Measurements from ENCODE around the gene CARD10.
"Not testable (repeated sequence)": the region's sequence is repeated elsewhere in the genome, so short reads cannot be mapped to it uniquely, and the experiment has no call there.

Gene CARD10

GRCh38 chr22:37487129-37487528 lies 32.1 kb downstream of the CARD10 start:
- DNase-seq (ENCODE audit: low read depth in 2 of 2): no peak

GRCh38 chr22:37486224-37486845 lies 32.9 kb downstream of the CARD10 start, which contains the start of gene MFNG:
Gene MFNG (minus strand): TSS chr22:37486384. CDS start chr22:37486177, 207 bp downstream.
- DNase-seq (ENCODE audit: low read depth in 2 of 2): no peak

- no peak for DNase-seq (ENCODE audit: low read depth in 2 of 2)
These were observed 33.6 kb downstream of the CARD10 start for GRCh38 chr22:37485395-37486223.

DNA sequence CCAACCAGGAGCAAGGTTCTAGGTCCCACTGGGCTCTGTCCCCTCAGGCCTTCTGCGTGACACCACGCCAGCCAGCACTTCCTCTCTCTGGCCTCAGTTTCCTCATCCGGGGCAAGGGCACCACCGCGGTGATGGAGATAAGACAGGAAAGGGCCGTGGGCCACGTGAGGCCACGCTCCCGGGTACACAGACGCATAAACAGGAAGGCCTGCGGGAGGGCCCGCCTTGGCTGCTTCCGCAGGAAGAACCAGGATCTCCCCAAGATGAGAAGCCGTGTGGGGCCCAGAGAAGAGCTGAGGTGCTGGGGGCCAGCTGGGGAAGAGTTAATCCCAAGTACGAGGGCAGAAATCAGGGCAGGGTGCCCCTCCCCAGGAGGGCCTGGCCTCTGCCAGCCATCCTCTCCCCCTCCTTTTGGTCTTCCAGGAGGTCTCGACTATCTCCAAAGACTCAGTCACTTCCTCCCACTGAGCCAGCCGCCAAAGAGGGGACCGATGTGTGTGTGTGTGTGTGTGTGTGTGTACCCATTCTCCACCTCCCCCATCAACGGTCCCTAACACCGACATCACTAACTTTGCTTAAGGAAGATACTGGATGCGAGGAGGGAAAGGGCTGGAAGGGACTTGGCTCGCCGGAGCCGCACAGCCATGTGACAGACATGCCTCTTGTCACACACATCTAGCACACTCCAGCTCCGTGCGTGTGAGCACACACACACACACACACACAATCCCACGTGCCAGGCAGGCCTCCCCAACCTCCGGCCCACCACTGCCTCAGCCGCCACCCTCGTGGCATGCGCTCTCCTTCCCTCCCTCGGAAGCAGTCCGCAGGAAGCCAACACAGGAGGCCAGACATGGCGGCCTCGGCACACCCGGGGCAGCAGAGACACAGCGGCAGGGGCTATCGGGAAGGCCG lies 34.5 kb downstream of the CARD10 start:
- DNase-seq (ENCODE audit: low read depth in 2 of 2): no peak

GRCh38 chr22:37483050-37483449 lies 36.2 kb downstream of the CARD10 start:
- DNase-seq (ENCODE audit: low read depth in 2 of 2): no peak

DNA sequence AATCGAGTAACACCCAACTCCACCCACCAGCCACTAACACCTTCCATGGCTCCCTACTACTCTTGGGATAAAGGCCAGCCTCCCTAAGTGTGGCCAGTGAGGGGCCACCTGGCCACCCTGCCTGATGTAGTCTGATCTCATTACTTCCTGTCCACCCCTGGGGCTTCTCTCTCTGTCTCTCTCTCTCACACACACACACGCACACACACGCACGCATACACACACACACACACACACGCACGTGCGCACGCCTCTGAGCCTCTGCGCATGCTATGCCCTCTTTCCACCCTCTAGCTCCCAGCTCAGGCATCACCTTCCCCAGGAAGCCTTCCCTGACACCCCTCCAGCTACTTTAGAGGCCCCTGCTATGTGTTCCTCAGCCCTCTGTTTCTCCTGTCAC lies 37.0 kb downstream of the CARD10 start:
- no peak for DNase-seq (ENCODE audit: low read depth in 2 of 2)

DNA sequence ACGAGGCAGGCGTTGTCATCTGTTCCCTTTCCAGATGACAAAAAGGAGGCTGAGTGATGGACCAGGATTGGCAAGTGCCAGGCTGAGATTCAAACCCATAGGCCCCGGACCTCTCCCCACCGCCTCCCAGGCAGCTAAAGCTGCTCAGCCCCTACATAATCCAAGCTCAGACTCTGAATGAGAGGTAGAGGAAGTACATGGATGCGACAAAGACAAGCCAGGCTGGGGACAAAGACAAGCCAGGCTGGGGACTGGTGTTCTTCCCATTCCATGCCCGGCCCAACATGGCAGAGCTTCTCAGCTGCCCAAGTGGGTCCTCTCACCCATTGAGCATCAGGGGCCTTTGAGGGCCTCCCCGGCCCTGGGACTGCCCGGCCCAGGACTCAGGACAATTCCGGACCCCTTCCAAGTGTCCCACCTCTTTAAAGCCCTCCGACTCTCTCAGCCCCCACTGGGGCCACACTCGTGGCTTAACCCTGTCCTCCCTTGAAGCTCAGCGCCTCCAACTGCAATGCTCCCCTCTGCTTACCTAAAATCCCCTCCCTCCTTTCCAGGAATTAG lies 37.8 kb downstream of the CARD10 start:
- no peak for DNase-seq (ENCODE audit: low read depth in 2 of 2)

GRCh38 chr22:37480387-37481346 lies 38.5 kb downstream of the CARD10 start:
- DNase-seq (ENCODE audit: low read depth in 2 of 2): no peak

GRCh38 chr22:37479196-37479595 lies 40.0 kb downstream of the CARD10 start:
- DNase-seq (ENCODE audit: low read depth in 2 of 2): no peak

GRCh38 chr22:37476389-37477329 lies 42.6 kb downstream of the CARD10 start:
- DNase-seq (ENCODE audit: low read depth in 2 of 2): no peak

- DNase-seq (ENCODE audit: low read depth in 2 of 2): no peak
These were observed 44.6 kb downstream of the CARD10 start for GRCh38 chr22:37474447-37475090.

GRCh38 chr22:37473437-37473946 lies 45.7 kb downstream of the CARD10 start:
- DNase-seq (ENCODE audit: low read depth in 2 of 2): no peak

- no peak for DNase-seq (ENCODE audit: low read depth in 2 of 2)
These were observed 46.7 kb downstream of the CARD10 start for GRCh38 chr22:37472418-37473006.

- DNase-seq (ENCODE audit: low read depth in 2 of 2): no peak
These were observed 47.3 kb downstream of the CARD10 start for GRCh38 chr22:37471727-37472417.

DNA sequence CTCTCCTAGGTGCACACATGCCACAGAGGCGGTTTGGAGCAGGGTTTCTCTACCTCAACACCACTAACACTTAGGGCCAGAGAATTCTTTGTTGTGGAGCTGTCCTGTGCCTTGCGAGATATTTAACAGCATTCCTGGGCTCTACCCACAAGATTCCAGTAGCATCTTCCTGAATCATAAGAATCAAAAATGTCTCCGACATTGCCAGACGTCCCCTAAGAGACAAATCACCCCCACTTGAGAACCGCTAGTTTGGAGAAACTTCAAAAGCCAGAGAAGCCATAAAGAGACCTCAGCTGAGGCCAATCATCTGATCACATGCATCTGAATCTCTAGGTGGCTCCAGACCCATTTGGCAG lies 49.1 kb downstream of the CARD10 start:
- no peak for DNase-seq (ENCODE audit: low read depth in 2 of 2)

DNA sequence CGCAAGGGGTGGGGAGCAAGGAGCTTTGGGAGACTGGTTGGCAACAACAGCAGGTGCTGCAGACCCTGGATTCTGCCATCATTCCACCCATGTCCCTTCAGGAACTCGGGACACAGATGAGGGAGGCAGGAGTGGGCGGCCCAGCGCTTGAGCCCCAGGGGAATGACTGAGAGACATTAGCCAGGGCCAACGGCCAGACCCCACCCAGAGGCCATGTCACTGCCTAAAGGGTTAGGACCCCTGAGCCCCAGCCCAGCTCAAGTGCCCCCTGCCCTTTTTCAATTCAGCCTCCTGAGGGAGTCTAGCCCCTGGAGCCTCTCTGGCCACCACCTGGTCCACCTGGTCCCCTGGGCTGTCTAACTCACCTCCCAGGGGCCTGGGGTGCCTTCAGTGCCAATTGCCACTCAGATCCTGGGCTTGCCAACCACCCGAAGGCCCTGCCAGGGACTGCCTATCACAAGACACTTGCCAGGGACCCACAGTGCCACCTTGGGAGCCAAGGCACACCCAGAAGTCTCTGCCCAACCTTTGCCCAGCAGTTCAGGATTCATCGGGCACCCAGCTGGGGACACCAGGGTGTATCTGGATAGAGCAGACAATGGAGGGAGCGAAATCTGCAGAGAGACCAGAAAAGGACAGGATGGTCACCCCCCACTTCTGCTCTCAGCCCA lies 49.7 kb downstream of the CARD10 start:
- no peak for DNase-seq (ENCODE audit: low read depth in 2 of 2)

- DNase-seq (ENCODE audit: low read depth in 2 of 2): not testable (repeated sequence)
These were observed 51.0 kb downstream of the CARD10 start for GRCh38 chr22:37468201-37468695.
